ENCODE measurements around the gene LAMC3.

- TF ChIP-seq CTCF (IDR thresholded peaks at IDR 0.05; ENCODE audit: insufficient read depth, low read depth, low read length) = no peak
- no peak for TF ChIP-seq EZH2 (IDR thresholded peaks at IDR 0.05; ENCODE audit: insufficient read depth, low read length)
Observed at GRCh38 chr9:131051592-131052517, 42.9 kb downstream of the LAMC3 start.

Data from astrocyte (in vitro differentiated cells and primary cell).